Measurements from ENCODE around the gene DDX10.

Gene DDX10

DNA sequence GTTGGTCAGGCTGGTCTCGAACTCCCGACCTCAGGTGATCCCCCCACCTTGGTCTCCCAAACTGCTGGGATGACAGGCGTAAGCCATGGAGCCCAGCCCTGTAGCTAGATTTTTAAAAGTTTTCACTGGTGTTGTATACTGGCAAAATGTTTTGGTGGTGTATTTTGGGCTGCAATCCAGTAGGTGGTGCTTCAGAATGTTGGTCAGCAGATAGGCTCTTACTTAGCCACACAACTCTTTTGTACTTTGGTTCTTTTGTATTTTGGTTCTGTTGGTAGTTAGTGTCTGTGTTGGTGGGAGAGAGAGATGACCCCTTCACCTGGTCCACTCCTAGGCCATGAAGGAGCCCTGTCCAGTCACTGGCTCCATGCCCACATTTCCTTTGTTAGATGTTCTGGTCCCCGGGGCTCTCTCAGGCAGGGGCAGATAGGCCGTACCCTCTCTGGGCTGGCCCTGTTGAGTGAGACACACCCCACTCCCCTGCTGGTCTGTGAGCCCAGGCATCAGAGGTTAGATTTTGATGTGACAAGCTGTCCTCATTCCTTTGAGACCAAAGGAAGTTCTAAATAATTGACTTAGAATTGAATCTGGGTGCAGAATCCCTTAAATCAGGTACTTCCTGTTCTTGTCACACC is 123.8 kb downstream of the DDX10 start:
- H3K79me2 ChIP-seq (ENCODE audit: control insufficient read depth, low read length), result peaks cover 66% of the 10 kb centered on the region
- H3K9me2 ChIP-seq (replicated peaks; ENCODE audit: control insufficient read depth, low read length), result no peaks in the 10 kb centered on the region
- H3K4me3 ChIP-seq (ENCODE audit: low read length), result no peak overlapping the region
- H3K4me1 ChIP-seq (ENCODE audit: control insufficient read depth, low read length), result peaks cover 6% of the 10 kb centered on the region; the same call in 1 of the 2 replicates
- no peaks in the 10 kb centered on the region for H3K36me3 ChIP-seq (ENCODE audit: control insufficient read depth, low read length)
- H3K9me3 ChIP-seq (ENCODE audit: control insufficient read depth, insufficient read depth, low read length), result no peaks in the 10 kb centered on the region
- H4K20me1 ChIP-seq (ENCODE audit: control insufficient read depth, insufficient read depth, low read depth, low read length), result no peaks in the 10 kb centered on the region
- no peak overlapping the region for H3K27ac ChIP-seq (ENCODE audit: low read depth, low read length)
- TF ChIP-seq, protein P1, sequence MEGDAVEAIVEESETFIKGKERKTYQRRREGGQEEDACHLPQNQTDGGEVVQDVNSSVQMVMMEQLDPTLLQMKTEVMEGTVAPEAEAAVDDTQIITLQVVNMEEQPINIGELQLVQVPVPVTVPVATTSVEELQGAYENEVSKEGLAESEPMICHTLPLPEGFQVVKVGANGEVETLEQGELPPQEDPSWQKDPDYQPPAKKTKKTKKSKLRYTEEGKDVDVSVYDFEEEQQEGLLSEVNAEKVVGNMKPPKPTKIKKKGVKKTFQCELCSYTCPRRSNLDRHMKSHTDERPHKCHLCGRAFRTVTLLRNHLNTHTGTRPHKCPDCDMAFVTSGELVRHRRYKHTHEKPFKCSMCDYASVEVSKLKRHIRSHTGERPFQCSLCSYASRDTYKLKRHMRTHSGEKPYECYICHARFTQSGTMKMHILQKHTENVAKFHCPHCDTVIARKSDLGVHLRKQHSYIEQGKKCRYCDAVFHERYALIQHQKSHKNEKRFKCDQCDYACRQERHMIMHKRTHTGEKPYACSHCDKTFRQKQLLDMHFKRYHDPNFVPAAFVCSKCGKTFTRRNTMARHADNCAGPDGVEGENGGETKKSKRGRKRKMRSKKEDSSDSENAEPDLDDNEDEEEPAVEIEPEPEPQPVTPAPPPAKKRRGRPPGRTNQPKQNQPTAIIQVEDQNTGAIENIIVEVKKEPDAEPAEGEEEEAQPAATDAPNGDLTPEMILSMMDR (IDR thresholded peaks at IDR 0.05; ENCODE audit: low read depth, low read length, poor library complexity, severe bottlenecking), result peak; percentile 22
- TF ChIP-seq EZH2phosphoT487 (IDR thresholded peaks at IDR 0.05; ENCODE audit: borderline replicate concordance, low read length), result no peak
- no peaks in the 10 kb centered on the region for H3K27me3 ChIP-seq (ENCODE audit: control insufficient read depth, low read length)
- H3K4me2 ChIP-seq (ENCODE audit: low read length), result no peak overlapping the region
- peaks cover 2% of the 10 kb centered on the region; the same call in 1 of the 2 replicates for H3F3A ChIP-seq (ENCODE audit: control insufficient read depth, insufficient read depth)

DNA sequence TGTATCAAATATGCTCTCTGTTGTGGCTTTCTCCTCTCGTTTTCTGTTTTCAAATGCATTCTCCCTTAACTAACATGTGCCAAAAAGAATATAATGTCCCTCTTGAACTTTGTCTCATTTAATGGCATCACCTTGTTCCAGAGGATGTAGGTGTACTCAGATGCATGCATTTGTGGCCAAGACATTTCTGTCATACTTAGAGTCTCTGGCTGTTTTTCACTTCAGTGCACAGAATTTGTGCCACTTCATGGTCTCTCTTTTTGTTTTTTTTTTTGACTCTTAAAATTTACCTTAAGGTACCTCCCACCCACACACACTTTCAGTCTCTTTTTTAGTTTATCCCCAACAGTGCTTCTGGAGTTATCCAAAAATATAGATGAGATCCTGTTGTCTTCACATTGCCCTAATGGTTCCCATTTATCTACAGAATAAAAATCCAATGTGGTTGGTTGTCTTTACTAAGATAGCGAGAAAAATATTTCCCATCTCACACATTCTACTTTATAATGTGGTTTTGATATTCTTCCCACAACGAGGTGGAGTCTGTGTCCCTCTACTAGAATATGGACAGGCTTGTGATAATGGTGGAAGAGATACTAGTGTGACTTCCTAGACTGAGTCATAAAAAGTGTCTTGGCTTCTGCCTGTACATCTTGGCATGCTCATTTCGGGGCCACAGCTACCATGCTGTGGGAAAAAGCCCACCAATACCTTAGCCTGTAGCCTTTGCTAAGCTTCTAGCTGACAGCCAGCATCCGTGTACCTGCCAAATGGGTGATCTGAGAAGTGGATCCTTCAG is 125.8 kb downstream of the DDX10 start:
- H3K9me2 ChIP-seq (replicated peaks; ENCODE audit: control insufficient read depth, low read length), result no peaks in the 10 kb centered on the region
- no peak overlapping the region for H3K4me3 ChIP-seq (ENCODE audit: low read length)
- no peaks in the 10 kb centered on the region for H3K27me3 ChIP-seq (ENCODE audit: control insufficient read depth, low read length)
- H3K9me3 ChIP-seq (ENCODE audit: control insufficient read depth, insufficient read depth, low read length), result no peaks in the 10 kb centered on the region
- H3K79me2 ChIP-seq (ENCODE audit: control insufficient read depth, low read length), result peaks cover 49% of the 10 kb centered on the region
- H3K4me2 ChIP-seq (ENCODE audit: low read length), result no peak overlapping the region
- no peaks in the 10 kb centered on the region for H3K36me3 ChIP-seq (ENCODE audit: control insufficient read depth, low read length)
- H3K4me1 ChIP-seq (ENCODE audit: control insufficient read depth, low read length), result peaks cover 6% of the 10 kb centered on the region; the same call in 1 of the 2 replicates
- H4K20me1 ChIP-seq (ENCODE audit: control insufficient read depth, insufficient read depth, low read depth, low read length), result no peaks in the 10 kb centered on the region
- peaks cover 2% of the 10 kb centered on the region; the same call in 1 of the 2 replicates for H3F3A ChIP-seq (ENCODE audit: control insufficient read depth, insufficient read depth)
- TF ChIP-seq, protein P1 (IDR thresholded peaks at IDR 0.05; ENCODE audit: low read depth, low read length, poor library complexity, severe bottlenecking), result no peak
- no peak for TF ChIP-seq EZH2phosphoT487 (IDR thresholded peaks at IDR 0.05; ENCODE audit: borderline replicate concordance, low read length)
- no peak overlapping the region for H3K27ac ChIP-seq (ENCODE audit: low read depth, low read length)

GRCh38 chr11:108793138-108793537 is 128.3 kb downstream of the DDX10 start:
- no peaks in the 10 kb centered on the region for H3K36me3 ChIP-seq (ENCODE audit: control insufficient read depth, low read length)
- H4K20me1 ChIP-seq (ENCODE audit: control insufficient read depth, insufficient read depth, low read depth, low read length), result no peaks in the 10 kb centered on the region
- H3K4me3 ChIP-seq (ENCODE audit: low read length), result no peak overlapping the region
- no peaks in the 10 kb centered on the region for H3K9me3 ChIP-seq (ENCODE audit: control insufficient read depth, insufficient read depth, low read length)
- no peaks in the 10 kb centered on the region for H3K9me2 ChIP-seq (replicated peaks; ENCODE audit: control insufficient read depth, low read length)
- H3F3A ChIP-seq (ENCODE audit: control insufficient read depth, insufficient read depth), result peaks cover 2% of the 10 kb centered on the region; the same call in 1 of the 2 replicates
- no peak overlapping the region for H3K4me2 ChIP-seq (ENCODE audit: low read length)
- H3K4me1 ChIP-seq (ENCODE audit: control insufficient read depth, low read length), result peaks cover 6% of the 10 kb centered on the region; the same call in 1 of the 2 replicates
- TF ChIP-seq, protein P1 (IDR thresholded peaks at IDR 0.05; ENCODE audit: low read depth, low read length, poor library complexity, severe bottlenecking), result no peak
- TF ChIP-seq EZH2phosphoT487 (IDR thresholded peaks at IDR 0.05; ENCODE audit: borderline replicate concordance, low read length), result no peak
- H3K27ac ChIP-seq (ENCODE audit: low read depth, low read length), result no peak overlapping the region
- H3K27me3 ChIP-seq (ENCODE audit: control insufficient read depth, low read length), result no peaks in the 10 kb centered on the region
- peaks cover 28% of the 10 kb centered on the region for H3K79me2 ChIP-seq (ENCODE audit: control insufficient read depth, low read length)

All from DOHH2 (cell line).